Activated CD4-positive, alpha-beta T cell treated with anti-CD3 and anti-CD28 coated beads for 4 hours (primary cell): ENCODE results near the gene CDIPT.
"Not testable (repeated sequence)": the region's sequence is repeated elsewhere in the genome, so short reads cannot be mapped to it uniquely, and the experiment has no call there.

Experiments used
- DNase-seq, 2 donors: peaks; one replicate each; pipeline ENCODE4 v3.0.0-alpha.2; 2020

CDIPT gene

DNA sequence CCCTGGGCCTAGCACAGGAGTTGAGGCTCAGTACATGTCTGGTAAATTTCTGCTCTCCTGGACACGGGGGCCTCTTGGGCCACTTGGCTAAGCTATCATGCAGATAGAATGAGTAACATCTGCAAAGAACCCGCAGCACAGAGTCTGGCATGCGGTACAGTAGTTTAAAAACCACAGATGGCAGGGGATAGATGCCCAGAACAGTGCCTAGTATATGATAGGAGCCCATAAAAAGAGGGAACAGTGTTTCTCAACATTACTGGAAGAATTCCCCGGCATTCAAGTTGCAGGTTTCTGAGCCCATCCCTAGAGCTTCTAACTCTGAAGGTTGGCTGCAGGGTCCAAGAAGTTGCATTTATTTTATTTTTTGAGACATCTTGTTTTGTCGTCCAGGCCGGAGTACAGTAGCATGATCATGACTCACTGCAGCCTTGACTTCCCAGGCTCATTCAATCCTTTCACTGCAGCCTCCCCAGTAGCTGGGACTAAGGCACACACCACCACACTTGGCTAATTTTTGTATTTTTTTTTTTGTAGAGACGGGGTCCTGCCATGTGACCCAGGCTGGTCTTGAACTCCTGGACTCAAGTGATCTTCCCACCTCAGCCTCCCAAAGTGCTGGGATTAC, 5.8 kb downstream of the CDIPT start:
- DNase-seq = no peak

DNA sequence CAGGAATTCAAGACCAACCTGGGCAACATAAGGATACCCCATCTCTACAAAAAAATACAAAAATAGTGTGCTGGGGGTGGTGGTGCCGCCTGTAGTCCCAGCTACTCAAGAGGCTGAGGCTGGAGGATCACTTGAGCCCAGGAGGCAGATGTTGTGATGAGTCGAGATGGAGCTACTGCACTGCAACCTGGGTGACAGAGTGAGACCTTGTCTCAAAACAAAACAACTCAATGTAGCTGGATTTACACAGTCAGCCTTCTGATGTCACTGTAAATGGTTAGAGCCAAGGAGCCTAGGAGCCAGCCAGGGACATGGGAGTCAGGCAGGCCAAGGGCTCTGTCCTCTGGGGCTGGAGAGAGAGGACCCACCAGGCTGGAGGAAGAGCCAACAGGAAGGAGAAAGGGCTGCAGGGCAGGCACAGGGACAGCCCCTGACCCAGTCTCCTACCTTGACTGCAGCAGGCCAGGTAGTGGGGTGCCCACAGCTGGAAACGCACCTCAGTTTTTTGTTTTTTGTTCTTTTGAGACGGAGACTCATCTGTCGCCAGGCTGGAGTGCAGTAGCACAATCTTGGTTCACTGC, 8.4 kb downstream of the CDIPT start:
- no peak for DNase-seq

DNA sequence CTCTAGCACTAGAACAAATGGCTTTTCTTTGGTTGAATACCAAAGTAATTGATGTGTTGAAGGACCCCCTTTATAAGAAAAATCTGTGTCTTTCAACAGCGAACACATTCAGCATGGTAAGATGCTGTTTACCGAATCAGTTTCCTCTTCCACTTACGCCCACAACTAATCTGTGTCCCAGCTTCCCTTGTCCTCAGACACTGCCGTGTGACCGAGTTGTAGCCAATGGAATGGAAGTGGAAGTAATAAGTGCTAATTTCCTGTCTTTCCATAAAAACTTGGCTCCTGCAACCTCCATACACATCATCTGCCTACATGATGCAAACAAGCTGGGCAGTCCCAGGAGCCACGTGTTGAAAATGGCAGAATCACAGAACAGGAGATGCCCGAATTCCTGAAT, 10.4 kb downstream of the CDIPT start:
- no peak for DNase-seq

- DNase-seq = no peak
Measured at GRCh38 chr16:29850998-29851397, 12.0 kb downstream of the CDIPT start.

DNA sequence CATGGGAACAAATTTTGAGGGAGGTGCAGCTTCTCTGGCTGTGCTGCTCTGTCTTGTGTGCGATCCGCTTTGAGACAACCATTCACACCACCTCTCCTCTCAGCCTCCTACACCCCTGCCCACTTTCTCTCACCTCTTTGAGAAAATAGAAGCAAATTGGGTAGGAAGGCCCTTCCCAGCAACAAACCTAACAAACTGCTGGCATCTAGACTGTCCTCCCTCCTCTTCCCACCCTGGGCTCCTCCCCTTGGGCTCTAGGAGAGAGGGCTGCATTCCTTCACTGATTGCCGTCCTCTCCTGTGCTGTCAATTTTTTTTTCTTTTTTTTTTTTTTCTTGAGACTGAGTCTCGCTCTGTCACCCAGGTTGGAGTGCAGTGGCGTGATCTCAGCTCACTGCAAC, 13.5 kb downstream of the CDIPT start:
- no peak for DNase-seq

GRCh38 chr16:29848420-29849297, 14.4 kb downstream of the CDIPT start:
- peak; percentile 80 to 85 for DNase-seq

DNA sequence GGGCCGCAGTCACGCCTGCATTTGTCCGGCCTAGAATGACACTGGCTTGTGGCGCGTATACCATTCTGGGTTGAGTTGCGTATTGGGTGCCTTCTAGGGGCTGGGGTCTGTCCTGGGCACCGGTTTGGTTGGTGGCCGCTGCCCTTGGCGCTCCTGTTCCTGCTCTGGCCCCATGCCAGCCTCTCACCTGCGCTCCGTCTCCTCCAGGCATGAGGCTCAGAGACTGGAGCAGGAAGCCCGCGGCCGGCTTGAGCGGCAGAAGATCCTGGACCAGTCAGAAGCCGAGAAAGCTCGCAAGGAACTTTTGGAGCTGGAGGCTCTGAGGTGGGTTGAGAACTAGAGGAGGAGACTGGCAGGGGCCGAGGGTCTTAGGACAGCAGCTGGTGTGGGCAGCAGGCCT, 17.4 kb downstream of the CDIPT start:
- DNase-seq = no peak

DNA sequence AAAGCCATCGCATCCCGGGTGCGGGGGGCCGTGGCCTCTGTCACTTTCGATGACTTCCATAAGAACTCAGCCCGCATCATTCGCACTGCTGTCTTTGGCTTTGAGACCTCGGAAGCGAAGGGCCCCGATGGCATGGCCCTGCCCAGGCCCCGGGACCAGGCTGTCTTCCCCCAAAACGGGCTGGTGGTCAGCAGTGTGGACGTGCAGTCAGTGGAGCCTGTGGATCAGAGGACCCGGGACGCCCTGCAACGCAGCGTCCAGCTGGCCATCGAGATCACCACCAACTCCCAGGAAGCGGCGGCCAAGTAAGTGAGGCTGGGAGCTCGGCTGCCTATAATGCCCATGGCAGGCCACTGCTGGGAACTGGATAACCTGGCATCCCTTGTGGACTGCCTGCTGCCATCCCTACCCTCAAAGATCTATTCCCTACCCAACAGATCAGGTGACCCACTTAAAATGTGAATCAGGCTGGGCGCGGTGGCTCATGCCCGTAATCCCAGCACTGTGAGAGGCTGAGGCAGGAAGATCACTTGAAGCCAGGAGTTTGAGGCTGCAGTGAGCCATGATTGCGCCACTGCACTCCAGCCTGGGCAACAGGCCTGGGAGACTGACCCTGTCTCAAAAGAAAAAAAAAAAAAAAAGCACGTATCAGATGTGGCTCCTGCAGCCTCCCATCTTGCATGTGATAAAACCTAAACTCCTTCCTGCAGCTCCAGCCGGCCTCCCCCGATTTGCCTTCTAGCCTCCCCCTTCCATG, 18.3 kb downstream of the CDIPT start:
- no peak for DNase-seq

GRCh38 chr16:29843931-29844330, 19.1 kb downstream of the CDIPT start:
- no peak for DNase-seq

- DNase-seq = no peak
Measured at GRCh38 chr16:29842732-29843346, 20.2 kb downstream of the CDIPT start.

- no peak for DNase-seq
Measured at GRCh38 chr16:29841631-29842030, 21.4 kb downstream of the CDIPT start.

- DNase-seq = no peak
Measured at GRCh38 chr16:29840240-29840639, 22.8 kb downstream of the CDIPT start.

DNA sequence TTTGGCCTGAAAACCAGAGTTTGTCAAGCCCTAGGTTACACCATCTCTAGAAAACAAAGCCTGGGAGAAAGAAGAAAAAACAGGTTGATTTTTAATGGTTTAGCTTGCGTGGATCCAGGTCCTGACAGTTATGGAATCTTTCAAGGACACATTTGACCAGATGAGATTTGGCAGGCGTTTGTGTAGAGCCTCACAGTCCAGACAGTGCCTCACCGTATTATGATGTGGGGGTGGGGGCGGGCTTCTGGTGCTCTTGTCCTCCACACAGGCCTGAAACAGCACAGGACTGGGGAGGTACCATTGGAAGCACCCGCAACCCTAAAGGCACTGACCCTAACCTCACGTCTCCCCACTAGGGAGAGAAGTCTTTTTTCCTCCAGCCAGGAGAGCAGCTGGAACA, 23.2 kb downstream of the CDIPT start:
- no peak for DNase-seq

- DNase-seq = no peak
Measured at GRCh38 chr16:29837841-29838240, 25.2 kb downstream of the CDIPT start.

GRCh38 chr16:29836623-29837022, 26.4 kb downstream of the CDIPT start:
- DNase-seq = no peak

DNA sequence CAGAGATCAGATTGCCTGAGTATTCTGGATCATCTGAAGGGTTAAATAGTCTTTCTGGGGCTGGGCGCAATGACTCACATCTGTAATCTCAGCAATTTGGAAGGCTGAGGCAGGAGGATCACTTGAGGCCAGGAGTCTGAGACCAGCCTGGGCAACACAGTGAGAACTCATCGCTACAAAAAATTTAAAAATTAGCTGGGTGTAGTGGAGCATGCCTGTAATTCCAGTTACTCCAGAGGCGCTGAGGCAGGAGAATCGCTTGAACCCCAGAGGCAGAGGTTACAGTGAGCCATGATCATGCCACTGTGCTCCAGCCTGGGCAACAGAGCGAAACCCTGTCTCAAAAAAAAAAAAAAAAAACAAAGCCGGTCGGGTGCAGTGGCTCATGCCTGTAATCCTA, 27.1 kb downstream of the CDIPT start:
- DNase-seq = no peak

DNA sequence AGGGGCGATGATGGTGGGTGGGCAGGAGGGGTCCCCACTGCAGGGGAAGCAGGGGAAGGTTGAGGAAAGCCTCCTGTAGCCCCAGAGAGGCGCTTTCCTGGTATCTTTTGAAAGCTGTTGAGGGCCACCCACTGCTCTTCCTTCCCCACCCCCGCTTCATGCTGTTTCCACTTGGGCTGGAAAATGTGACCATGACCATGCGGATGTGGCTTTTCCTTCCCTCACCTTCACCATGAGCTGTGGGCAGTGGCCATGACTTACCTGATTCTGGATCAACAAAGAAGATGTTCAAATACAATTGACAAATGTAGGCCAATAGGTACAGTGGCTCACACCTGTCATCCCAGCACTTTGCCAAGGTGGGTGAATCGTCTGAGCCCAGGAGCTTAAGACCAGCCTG, 28.9 kb downstream of the CDIPT start:
- no peak for DNase-seq

DNA sequence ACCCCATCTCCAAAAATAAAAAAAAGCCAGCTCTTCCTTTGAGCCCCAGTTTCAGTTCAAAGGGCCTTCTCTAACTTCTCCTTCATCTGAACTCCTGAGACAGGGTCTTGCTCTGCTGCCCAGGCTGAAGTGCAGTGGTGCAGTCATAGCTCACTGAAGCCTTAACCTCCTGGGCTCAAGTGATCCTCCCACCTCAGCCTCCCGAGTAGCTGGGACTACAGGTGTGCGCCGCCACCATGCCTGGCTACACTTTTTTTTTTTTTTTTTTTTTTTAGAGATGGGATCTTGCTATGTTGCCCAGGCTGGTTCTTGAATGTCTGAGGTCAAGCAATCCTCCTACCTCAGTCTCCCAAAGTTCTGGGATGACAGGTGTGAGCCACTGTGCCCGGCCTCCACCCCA, 29.8 kb downstream of the CDIPT start:
- DNase-seq = not testable (repeated sequence)

- no peak for DNase-seq
Measured at GRCh38 chr16:29831490-29831889, 31.5 kb downstream of the CDIPT start.

GRCh38 chr16:29830774-29831173, 32.3 kb downstream of the CDIPT start:
- no peak for DNase-seq

DNA sequence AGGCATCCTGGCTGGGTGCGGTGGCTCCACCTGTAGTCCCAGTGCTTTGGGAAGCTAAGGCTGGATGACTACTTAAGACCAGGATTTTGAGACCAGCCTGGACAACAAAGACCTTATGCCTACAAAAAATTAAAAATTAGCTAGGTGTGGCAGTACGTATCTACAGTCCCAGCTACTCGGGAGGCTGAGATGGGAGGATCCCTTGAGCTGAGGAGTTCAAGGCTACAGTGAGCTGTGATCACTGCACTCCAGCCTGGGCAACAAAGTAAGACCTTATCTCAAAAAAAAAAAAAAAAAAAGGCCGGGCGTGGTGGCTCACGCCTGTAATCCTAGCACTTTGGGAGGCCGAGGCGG, 36.7 kb downstream of the CDIPT start:
- no peak for DNase-seq

GRCh38 chr16:29825145-29826044, 37.6 kb downstream of the CDIPT start:
- peak in 1 of 2 donors; percentile 38 for DNase-seq
